Activated T-cell treated with anti-CD3 and anti-CD28 coated beads for 4 hours (primary cell): ENCODE results near the gene METTL2B.

Experiments used
- DNase-seq: peaks from one replicate; pipeline ENCODE4 v3.0.0-alpha.2; 2020

Gene METTL2B, protein sequence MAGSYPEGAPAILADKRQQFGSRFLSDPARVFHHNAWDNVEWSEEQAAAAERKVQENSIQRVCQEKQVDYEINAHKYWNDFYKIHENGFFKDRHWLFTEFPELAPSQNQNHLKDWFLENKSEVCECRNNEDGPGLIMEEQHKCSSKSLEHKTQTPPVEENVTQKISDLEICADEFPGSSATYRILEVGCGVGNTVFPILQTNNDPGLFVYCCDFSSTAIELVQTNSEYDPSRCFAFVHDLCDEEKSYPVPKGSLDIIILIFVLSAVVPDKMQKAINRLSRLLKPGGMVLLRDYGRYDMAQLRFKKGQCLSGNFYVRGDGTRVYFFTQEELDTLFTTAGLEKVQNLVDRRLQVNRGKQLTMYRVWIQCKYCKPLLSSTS

DNA sequence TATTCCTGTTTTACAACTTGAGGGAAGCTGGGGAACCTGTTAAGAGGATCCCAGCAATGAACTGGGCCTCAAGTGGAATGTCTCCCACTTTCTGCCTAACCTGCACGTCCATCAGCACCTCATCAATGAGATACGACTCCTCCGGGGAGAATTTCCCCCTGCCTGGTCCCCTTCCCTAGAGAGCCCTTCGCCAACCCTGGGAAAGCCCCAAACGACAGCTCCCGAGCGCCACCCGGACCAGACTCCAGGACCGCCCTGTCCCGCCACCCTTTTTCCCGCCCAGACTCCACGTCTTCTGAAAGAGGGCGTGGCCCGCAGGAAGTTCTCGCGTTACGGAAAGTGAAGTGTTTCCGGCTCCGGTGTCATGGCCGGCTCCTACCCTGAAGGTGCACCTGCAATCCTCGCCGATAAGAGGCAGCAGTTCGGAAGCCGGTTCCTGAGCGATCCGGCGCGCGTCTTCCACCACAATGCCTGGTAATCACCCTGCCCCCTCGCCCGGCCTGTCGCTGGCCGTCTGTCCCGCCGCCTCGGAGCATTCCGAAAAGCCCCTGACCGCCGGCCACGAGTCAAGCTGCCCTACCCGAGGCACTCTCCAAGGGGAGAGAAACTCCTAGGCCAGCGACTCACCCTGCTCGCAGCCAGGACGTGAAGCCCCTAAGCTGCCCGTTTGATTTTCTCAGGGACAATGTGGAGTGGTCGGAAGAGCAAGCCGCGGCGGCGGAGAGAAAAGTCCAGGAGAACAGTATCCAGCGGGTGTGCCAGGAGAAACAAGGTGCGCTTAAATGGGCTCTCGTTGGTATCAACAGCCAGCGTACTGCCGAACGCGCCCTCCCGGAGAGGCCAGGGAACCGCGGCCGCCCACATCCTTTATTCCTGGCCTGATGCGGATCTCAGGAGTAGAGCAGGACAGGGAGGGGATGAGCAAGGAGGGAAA is at the start of gene METTL2B:
METTL2B (plus strand) TSS at position 347 of the 934 bp plus-strand sequence; CDS start at position 365, 18 bp downstream.
- DNase-seq, result peak; percentile 75

DNA sequence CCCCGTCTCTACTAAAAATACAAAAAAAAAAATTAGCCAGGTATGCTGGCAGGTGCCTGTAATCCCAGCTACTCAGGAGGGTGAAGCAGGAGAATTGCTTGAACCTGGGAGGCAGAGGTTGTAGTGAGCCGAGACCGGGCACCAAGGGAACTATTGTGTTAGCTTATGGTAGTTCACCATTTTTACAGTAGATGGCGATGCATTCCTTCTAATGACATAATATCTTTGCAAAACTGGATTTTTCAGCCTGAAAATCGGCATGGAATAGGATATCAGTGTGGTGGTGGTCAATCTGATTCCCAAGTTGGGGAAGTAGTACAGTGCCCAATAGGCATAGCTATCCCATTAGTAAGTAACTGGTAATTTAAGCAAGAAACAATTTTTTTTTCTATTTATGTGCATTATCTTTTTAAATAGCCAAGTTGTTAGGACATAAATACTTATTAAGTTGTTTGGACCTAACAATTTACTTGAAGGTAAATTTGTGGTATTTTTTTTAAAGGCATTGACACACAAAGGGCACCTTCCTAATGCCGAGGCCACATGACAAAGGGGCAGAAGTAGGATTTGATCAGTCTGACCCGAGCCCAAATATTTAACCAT is 49.2 kb upstream of the METTL2B start:
- no peak for DNase-seq

DNA sequence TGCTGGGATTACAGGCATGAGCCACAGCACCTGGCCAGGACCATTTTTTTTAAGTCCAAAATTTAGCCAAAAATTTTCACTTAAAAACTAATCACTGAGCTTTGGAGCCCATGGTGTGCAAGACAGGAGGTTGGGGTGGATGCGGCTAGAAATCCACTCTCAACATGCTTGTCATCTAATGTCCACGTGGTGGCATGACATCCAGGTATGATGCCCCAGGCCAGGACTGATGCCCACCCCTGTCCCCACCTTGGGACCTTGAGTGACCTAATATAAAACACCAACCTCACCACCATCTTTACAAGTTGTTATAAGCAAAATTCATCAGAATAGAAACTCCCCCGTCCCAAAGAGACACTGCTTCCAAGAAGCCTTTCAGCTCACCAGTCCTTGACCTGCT is 46.3 kb upstream of the METTL2B start:
- no peak for DNase-seq

DNA sequence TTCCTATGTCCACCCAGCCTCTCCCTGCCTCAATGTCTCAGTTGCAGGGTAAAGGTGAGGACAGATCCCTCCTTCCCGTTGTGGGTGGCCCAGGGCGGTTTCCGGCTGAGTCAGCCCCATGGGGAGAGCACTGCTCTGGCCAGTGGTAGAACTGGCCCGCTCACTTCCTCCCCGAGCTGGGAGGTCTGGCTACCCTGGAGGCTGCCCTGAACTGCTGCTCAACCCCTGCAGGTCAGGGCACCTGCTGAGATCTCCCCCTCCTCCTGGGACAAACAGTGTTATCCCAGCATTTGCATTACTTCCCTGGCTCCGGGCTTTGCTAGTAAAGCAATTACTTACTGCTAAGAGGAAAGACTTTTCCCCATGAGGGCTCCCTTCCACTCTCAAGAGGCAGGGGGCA is 45.3 kb upstream of the METTL2B start:
- DNase-seq, result no peak

DNA sequence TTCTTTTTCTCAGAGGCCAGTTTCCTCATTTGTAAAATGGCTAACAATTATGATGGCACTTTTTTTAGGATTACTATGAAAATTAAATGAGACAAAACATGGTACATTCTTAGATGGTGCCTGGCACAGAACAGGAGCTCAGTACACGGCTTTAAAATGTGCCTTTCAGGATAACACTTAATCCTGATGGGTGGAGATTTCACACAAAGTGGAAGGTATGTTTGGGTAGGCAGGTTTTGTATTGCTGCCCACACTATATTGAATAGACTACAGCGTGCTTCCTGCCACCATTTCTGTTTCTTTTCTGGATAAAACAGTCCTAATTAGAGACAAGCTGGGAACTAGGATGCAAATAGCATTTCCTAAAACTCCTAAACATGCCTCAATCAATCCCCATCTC is 44.8 kb upstream of the METTL2B start:
- DNase-seq, result no peak

DNA sequence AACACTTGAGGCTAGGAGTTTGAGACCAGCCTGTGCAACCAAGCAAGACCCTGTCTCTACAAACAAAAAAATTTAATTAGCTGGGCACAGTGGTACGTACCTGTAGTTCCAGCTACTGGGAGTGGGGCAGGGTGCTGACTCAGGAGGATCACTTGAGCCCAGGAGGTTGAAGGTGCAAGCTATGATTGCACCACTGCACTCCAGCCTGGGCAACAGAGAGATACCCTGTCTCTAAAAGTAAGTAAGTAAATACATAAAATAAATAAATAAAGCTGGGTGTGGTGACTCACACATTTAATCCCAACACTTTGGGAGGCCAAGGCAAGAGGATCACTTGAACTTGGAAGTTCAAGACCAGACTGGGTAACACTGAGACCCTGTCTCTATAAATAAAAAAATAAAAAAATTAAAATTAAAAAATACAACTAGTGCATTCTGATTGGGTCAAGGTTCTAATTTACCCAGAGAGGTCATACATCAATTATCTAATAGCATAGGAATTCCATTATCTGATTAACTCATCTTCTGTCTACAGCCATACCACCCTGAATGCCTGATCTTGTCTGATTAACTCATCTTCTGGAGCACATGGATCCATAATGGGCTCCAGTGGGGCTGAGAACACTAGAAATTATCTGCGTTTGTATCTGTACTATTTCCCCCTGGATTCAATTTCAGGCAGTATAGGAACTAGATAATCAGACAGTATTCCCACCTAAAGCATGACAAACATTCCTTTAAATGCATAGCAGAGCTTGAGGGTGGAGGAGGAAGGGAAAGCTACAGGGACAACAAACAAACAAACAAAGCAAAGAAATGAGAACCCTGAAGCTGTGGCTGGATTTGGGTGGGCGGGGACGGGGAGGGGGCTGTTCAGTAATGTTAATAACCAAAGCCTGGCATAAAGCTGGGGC is 41.9 kb upstream of the METTL2B start:
- DNase-seq, result no peak

DNA sequence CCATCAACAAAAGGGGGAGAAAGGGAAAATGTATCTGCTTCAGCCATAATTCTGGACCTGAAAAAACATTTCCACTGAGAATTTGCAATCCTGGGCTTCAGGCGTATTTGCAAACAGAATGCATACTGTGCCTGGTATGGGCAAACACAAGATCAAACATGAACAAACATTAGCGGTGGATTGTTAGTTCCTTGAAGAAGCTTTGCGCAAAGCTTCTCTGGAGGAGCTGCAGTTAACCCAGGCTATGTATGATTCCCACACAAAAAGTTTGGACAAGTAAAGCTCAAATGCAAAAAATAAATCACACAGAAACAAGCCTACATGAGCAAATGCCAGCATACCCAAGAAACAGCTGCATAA is 41.2 kb upstream of the METTL2B start:
- no peak for DNase-seq

DNA sequence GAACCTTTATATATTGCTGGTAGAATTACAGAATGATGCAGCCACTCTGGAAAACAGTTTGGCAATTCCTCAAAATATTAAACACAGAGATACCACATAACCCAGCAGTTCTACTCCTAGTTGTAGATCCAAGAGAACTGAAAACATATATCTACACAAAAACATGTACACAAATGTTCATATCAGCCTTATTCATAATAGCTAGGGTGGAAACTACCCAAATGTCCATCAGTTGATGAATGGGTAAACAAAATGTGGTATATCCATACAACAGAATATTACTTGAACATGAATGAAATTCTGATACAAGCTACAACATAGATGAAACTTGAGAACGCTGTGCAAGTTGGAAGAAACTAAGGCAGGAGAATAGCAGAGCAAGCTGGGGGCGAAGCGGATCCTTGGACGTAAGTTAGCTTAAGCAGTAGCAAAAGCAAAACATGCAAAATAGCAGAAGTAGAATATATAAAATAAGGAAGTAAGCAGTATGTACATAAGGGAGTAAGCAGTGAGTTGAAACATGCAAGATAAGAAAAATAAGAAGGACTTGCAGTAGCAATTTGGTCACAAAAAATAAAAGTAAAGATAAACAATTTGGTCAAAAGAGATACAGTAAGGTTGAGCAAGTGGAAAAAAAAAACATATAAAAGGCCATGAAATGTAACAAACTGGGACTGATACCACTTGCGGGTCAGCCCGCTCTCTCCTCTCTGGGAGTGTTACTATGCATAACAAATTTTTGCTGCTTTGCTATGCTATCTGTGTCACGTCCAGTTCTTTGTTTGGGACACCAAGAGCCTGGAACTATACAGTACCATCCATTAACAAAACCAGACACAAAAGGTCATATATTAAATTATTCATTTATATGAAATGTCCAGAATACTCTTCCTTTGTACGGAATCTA is 38.9 kb upstream of the METTL2B start:
- DNase-seq, result no peak

DNA sequence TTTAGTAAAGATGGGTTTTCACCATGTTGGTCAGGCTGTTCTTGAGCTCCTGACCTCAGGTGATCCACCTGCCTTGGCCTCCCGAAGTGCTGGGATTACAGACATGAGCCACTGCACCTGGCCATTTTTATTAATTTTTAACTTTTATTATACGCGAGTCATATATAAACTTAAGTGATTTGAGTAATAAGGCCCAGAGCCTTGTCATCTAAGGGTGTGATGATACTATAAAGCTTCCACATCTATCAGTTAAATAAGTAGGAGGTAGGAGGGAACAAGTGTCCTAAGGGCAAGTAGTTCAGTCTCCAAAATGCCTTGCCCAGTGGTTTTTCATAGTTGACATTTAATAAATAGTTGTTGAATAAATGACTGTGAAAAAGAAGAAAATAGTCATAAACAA is 34.2 kb upstream of the METTL2B start:
- no peak for DNase-seq

DNA sequence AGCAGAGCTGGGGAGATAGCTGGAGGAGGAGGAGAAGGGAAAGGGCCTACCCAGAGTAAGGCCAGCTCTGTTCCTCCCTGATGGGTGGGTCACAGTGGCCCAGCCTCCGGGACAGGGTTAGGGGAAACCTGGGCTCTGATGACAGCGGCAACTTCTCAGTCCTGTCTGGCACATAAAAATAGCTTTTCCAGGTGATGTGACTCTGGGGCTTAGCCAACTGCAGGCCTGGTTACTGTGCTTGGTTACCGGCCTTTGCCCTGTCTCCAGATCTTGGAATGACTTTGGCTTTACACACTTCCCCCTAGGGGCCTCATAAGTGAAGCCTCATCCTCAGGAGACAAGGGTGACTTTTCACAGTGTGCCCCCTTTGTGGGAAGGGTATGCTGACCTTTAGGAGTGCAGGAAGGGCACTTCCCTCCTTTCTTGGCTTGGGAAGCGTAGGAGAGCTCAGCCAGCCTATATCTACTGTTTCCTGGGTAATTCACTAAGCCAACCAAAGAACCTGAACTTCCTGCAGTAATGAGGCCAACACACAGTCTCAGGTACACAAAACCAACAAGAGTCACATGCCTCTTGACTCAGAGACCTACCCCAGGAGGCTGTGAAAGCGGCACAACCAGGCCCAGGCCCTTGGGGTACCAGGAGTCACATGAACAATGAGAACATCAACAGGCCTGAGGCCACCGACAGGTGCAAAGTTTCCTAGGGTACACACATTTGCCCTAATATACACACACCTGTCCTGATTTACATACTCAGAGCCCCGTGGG is 32.5 kb upstream of the METTL2B start:
- no peak for DNase-seq

DNA sequence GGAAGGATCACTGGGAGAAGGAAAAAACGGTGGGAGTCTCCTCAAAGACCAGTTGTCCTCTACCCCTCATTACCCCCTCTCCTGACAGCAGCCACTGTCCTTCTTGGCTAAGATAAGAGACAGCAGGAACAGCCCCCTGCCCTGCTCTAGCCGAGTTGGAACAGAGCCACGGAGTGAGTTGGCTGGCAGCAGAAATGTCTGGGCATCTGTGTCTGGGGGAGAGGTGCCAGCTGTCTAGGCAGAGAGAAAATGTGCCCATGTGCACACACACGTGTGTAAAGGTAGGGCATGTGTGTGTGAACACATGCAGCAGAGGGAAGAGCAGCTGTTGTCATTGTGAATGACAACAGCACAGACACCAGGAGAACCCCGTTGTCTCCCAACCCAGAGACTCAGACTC is 30.2 kb upstream of the METTL2B start:
- DNase-seq, result no peak

DNA sequence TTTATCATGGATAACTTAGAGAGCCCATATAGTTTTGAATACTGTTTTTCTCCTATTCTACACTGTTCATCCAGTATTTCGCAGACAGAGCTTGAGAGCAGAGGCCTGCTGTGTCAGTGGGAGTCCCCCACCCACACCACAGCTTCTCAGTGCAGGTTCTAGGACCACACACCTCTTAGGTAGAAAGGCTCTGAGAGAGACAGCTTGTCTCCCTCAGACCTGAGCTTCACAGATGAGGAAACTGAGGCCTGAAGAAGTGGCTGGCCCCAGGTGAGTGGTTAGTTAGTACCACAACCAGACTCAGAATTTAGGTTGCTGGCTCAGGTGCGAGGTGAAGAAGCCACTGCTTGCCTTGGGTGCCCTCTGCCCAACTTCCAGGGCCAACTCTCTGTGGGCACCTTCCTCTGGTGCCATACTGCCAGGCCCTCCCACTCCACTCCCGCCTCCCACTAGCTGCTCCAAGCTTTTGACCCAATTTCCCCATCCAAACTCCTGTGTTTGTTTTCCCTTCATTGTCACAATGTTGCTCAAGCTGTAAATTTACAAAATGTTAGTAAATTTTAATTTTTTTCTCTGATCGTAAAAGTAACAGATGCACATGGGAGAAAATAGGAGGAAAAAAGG is 28.5 kb upstream of the METTL2B start:
- DNase-seq, result no peak

DNA sequence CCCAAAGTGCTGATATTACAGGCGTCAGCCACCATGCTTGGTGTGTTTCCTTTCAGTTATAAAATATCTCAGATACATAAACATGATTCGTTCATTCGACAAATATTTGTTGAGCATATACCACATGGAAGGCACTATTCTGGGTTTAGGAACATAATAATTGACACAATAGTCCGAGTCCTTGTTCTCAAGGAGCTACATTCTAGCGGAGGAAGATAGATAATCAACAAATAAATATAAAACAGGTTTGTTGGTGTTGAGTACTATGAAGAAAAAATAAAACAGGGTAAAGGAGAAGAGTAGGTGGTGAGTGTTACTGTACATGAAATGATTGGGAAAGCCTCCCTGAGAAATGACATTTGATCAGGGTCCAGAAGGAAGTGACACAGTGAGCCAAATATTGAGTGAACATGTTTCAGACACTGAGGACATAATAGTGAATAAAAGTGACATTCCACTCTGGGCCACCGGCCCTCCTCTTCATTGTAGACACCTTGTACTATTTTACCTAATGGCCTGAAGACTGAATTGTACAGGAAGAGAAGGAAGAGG is 27.7 kb upstream of the METTL2B start:
- no peak for DNase-seq

DNA sequence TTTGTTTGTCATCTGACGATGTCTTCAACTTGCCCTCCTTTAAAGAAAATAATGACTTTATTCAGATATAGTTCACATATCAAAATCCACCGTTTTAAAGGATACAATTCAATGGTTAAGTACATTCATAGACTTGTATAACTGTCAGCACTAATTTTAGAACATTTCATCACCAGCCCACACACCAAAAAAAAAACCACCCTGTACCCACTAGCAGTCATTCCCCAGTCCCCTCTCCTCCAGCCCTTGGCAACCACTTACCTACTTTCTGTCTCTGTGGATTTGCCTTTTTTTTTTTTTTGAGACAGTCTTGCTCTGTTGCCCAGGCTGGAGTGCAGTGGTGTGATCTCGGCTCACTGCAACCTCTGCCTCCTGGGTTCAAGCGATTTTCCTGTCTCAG is 26.1 kb upstream of the METTL2B start:
- no peak for DNase-seq

DNA sequence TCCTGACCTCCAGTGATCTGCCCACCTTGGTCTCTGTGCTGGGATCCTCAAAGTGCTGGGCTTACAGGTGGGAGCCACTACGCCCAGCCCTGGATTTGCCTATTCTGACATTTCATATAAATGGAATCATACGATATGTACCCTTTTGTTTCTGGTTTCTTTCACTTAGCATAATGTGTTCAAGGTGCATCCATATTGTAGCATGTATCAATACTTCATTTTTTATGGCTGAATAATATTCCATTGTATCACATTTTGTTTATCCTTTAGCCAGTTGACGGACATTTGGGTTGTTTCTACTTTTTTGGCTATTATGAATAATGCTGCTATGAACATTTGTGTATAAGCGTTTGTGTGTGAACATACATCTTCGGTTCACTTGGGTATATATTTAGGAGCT is 25.6 kb upstream of the METTL2B start:
- DNase-seq, result no peak

DNA sequence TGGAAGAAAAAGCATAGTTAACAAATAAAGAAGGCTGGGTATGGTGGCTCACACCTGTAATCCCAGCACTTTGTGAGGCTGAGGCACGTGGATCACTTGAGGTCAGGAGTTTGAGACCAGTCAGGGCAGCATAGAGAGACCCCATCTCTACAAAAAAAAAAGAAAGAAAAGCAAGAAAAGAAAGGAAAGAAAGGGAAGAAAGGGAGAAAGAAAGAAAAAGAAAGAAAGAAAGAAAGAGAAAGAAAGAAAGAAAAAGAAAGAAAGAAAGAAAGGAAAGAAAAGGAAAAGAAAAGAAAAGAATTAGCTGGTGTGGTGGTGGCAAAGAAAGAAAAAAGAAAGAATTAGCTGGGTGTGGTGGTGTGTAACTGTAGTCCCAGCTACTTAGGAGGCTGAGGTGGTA is 24.0 kb upstream of the METTL2B start:
- DNase-seq, result no peak

DNA sequence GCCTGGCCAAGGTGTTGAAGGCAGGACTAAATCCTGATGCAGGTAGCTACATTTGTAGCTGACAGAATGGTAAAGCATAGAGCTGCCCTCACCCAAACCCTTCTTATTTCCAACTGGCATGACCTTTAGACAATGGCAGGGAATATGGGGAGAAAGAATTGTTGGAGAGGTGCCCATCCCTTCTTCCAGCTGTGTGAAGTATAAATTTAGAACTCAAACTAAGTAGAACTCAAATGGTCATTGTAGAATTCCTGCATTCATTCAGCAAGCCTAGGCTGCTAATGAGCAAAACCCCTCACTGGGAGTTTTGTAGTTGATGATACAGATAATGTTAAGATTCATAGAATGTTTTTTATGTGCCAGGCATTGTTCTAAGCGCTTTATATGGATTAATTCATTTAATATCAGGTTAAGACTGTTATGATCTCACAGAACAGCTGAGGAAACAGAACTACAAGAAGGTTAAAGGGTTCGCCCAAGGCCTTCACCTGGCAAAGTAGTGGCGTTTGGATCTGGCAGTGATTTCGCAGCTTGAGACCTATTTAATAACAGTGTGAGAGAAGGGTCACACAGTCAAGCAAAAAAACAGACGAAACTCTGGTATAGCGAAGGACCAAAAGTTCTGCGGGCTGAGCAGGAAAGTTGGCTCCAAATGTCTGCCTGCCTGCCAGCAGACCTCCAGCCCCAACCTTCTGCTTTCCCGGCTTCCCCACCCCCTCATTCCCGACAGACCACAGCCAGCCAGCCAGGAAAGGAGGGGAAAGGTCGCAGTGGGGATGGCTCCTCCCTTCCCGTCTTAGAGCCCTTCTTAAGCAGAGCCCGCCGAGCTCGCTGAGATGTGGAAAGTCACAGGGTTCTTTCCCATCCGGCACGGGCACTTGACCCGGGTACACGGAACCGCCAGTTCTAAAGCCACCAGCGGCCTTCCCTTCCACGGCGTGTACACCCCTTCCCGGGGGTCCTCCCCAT is 22.4 kb upstream of the METTL2B start:
- DNase-seq, result no peak

DNA sequence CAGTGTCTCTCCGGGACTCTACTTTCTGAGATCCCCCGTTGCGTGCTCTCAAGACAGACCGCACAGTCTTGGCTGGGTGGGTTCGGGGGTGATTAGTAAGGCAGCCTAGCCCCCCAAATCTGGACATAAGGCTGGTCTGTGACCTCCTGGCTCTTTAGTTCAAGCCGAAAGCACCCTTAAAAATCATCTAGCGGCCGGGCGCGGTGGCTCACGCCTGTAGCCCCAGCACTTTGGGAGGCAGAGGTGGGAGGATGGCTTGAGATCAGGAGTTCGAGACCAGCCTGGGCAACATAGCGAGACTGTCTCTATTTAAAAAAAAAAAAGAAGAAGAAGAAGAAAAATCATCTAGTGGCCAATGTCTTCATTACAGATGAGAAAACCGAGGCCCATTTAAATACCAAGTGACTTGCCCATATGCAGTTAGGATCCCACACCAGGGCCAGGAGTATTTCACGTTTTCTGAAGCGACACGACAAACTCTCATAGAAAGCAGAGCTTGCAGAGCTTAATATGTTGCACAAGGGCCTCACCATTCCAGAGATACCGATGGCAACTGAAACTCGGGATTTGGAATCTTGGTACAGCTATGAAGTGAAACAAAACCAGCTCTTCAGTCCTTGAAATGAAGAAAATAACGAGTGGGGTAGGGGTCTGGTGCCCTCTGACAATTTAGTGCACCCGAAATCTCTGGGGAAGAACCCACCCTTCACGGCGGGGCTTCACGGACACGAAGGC is 21.6 kb upstream of the METTL2B start:
- DNase-seq, result no peak
